Transverse colon (tissue), 4 donors: Measurements from ENCODE around the gene ZNF100. TPM values are rescaled to one million over a fixed set of nuclear protein-coding genes. Genes with fewer than 3 reads are reported as not detected.

Experiments
- DNase-seq: peaks from one replicate; pipeline ENCODE4 v3.0.0-alpha.2; 2019
- H3K27ac ChIP-seq, 4 donors: fragments of 200-600 bp; sonication (generic); 2 replicates each; pipeline ENCODE4 v1.5.1; 2016 to 2018; ENCODE audit warnings: inconsistent platforms in 4 of 4
- H3K27me3 ChIP-seq: fragments of 200-600 bp; sonication (generic); 2 replicates; pipeline ENCODE4 v1.5.1; 2017; ENCODE audit warnings: inconsistent platforms
- H3K36me3 ChIP-seq, 4 donors: fragments of 200-600 bp; sonication (generic); 2 replicates each; pipeline ENCODE4 v1.5.1; 2017 to 2019; ENCODE audit warnings: inconsistent platforms in 4 of 4
- H3K4me1 ChIP-seq, 4 donors: fragments of 200-600 bp; sonication (generic); 2 replicates each; pipeline ENCODE4 v1.5.1; 2017 to 2020; ENCODE audit warnings: inconsistent platforms in 4 of 4
- H3K4me3 ChIP-seq, 4 donors: fragments of 200-600 bp; sonication (generic); 1 replicate in 1 of 4; 2 replicates in 3 of 4; pipeline versions ENCODE4 v1.5.1 to v1.6.1; 2017 to 2019; ENCODE audit warnings: inconsistent platforms in 4 of 4
- H3K9me3 ChIP-seq, 2 donors: fragments of 200-600 bp; sonication (generic); 2 replicates each; pipeline ENCODE4 v1.5.1; 2017 to 2019; ENCODE audit warnings: inconsistent platforms in 2 of 2
- CTCF ChIP-seq, 5 experiments: fragments of 200-600 bp in 3 of 5; fragments of 450-650 bp in 2 of 5; sonication (generic) in 3 of 5; IDR thresholded peaks; 1 replicate in 2 of 5; 2 replicates in 3 of 5; pipeline ENCODE4 v1.5.1; 2016 to 2017; ENCODE audit warnings: antibody characterized with exemption in 5 of 5, inconsistent platforms in 3 of 5, mild to moderate bottlenecking in 2 of 5, moderate library complexity in 1 of 5
- EP300 ChIP-seq: sonication (generic); formaldehyde crosslinking; IDR thresholded peaks from one replicate; pipeline ENCODE4 v1.6.1; 2017; ENCODE audit warnings: antibody characterized with exemption, low read depth
- POLR2A ChIP-seq: fragments of 450-650 bp; IDR thresholded peaks from one replicate; pipeline ENCODE4 v1.6.1; 2016; ENCODE audit warnings: antibody characterized with exemption, mild to moderate bottlenecking, moderate library complexity
- POLR2AphosphoS5 ChIP-seq, 3 donors: sonication (generic); formaldehyde crosslinking; IDR thresholded peaks; one replicate each; pipeline ENCODE4 v1.6.1; 2016; ENCODE audit warnings: antibody characterized with exemption in 3 of 3
- WGBS, 2 donors: methylation state at CpG; one replicate each; pipeline ENCODE4 v1.1.5; 2018; ENCODE audit warnings: low coverage in 1 of 2; 5-methylcytosine and 5-hydroxymethylcytosine counted together
- in situ Hi-C, 4 donors: fragments of 200-750 bp; cut with MboI; loops; one replicate each; pipeline versions ENCODE4 v1.15.0 to v1.15.1; 2017; ENCODE audit warnings: low sequenced_read_pairs in 3 of 4, low pct_ligation_motif_present in 1 of 4, low pct_unique_long_range_greater_than_20kb in 1 of 4
- intact Hi-C: fragments of 100-400 bp; cut with DNase I; formaldehyde crosslinking; loops from one replicate; pipeline ENCODE4 v1.15.1; 2023; ENCODE audit warnings: low total_unique reads
- total RNA-seq, 4 donors: library from RNA; depleted of rRNA; stranded (reverse); fragments of >200 nt; gene quantifications; one replicate each; pipeline ENCODE4 v1.1.0, GENCODE V29; 2016

ZNF100 gene
- total RNA-seq, 4 donors from 2014 or later = 0.75 to 24.1 (median 9.0) TPM

- TF ChIP-seq EP300 (no peak), POLR2AphosphoS5 (IDR thresholded peaks at IDR 0.05) (no peak), POLR2A (no peak), CTCF (IDR thresholded peaks at IDR 0.05) (no peak)
- Histone ChIP-seq H3K27ac (no peak overlapping the region), H3K27me3 (no peaks in the 10 kb centered on the region), H3K9me3 (no peaks in the 10 kb centered on the region), H3K36me3 (no peaks in the 10 kb centered on the region), H3K4me3 (no peak overlapping the region), H3K4me1 (no peaks in the 10 kb centered on the region)
- in situ Hi-C loops (loop anchor here in 1 of 4 donors (25.0 kb wide), 1 partner anchor 210 kb away; no protein-coding TSS in a partner anchor), intact Hi-C loops (loop anchor here (2.0 kb wide), 1 partner anchor 215 kb away; no protein-coding TSS in a partner anchor)
- WGBS, 2 donors = 42 to 43% methylated on average over 3 of the region's 3 CpGs
- no peak for DNase-seq
Measured at GRCh38 chr19:21697698-21698097, 69.7 kb downstream of the ZNF100 start.

GRCh38 chr19:21694171-21694906 is 73.0 kb downstream of the ZNF100 start:
- Histone ChIP-seq H3K4me3 (no peak overlapping the region), H3K4me1 (no peaks in the 10 kb centered on the region), H3K27ac (no peak overlapping the region), H3K9me3 (no peaks in the 10 kb centered on the region), H3K27me3 (no peaks in the 10 kb centered on the region), H3K36me3 (no peaks in the 10 kb centered on the region)
- DNase-seq = no peak
- WGBS, 2 donors = 67 to 79% methylated on average over 4 to 7 of the region's 7 CpGs
- no peak for TF ChIP-seq POLR2AphosphoS5 (IDR thresholded peaks at IDR 0.05)
- no peak for TF ChIP-seq CTCF (IDR thresholded peaks at IDR 0.05)
- TF ChIP-seq EP300 = no peak
- no peak for TF ChIP-seq POLR2A
- intact Hi-C loops = no loop called here
- in situ Hi-C loops = loop anchor here in 1 of 4 donors (25.0 kb wide), 1 partner anchor 207 kb away; no protein-coding TSS in a partner anchor

GRCh38 chr19:21693399-21693798 is 74.0 kb downstream of the ZNF100 start:
- TF ChIP-seq EP300 = no peak
- TF ChIP-seq CTCF (IDR thresholded peaks at IDR 0.05) = no peak
- no peak for TF ChIP-seq POLR2AphosphoS5 (IDR thresholded peaks at IDR 0.05)
- no peak for TF ChIP-seq POLR2A
- intact Hi-C loops (no loop called here), in situ Hi-C loops (loop anchor here in 1 of 4 donors (25.0 kb wide), 1 partner anchor 206 kb away; no protein-coding TSS in a partner anchor)
- Histone ChIP-seq H3K4me3 (no peak overlapping the region), H3K27me3 (no peaks in the 10 kb centered on the region), H3K4me1 (no peaks in the 10 kb centered on the region), H3K27ac (no peak overlapping the region), H3K9me3 (no peaks in the 10 kb centered on the region), H3K36me3 (no peaks in the 10 kb centered on the region)
- DNase-seq = no peak
- 93% methylated on average over 1 of the region's 1 CpG; no CpG with 5 or more reads in 1 of the 2 donors for WGBS, 2 donors

GRCh38 chr19:21691661-21692060 is 75.7 kb downstream of the ZNF100 start:
- no peak for DNase-seq
- Histone ChIP-seq H3K27me3 (no peaks in the 10 kb centered on the region), H3K4me1 (no peaks in the 10 kb centered on the region), H3K4me3 (no peak overlapping the region), H3K36me3 (no peaks in the 10 kb centered on the region), H3K27ac (no peak overlapping the region), H3K9me3 (no peaks in the 10 kb centered on the region)
- no peak for TF ChIP-seq POLR2AphosphoS5 (IDR thresholded peaks at IDR 0.05)
- no peak for TF ChIP-seq EP300
- TF ChIP-seq CTCF (IDR thresholded peaks at IDR 0.05) = no peak
- no peak for TF ChIP-seq POLR2A
- in situ Hi-C loops = loop anchor here in 1 of 4 donors (25.0 kb wide), 1 partner anchor 204 kb away; no protein-coding TSS in a partner anchor
- intact Hi-C loops = no loop called here
- WGBS, 2 donors = 31% methylated on average over 1 of the region's 1 CpG; no CpG with 5 or more reads in 1 of the 2 donors
